Endodermal cell (in vitro differentiated cells): ENCODE results near the gene GNAL. TPM values are rescaled to one million over a fixed set of nuclear protein-coding genes. Genes with fewer than 3 reads are reported as not detected.
"Not testable (repeated sequence)": the region's sequence is repeated elsewhere in the genome, so short reads cannot be mapped to it uniquely, and the experiment has no call there.

ENCODE experiments used
- DNase-seq: peaks from one replicate; pipeline ENCODE4 v3.0.0-alpha.2; 2017
- H3K27ac ChIP-seq: 2 replicates; pipeline ENCODE4 v1.5.1; 2013; ENCODE audit warnings: mild to moderate bottlenecking, low read depth, low read length, moderate library complexity
- H3K27me3 ChIP-seq: 2 replicates; pipeline ENCODE4 v1.6.1; 2013; ENCODE audit warnings: mild to moderate bottlenecking, low read length, moderate library complexity; ENCODE audit not compliant: insufficient read depth, control insufficient read depth, poor library complexity, severe bottlenecking
- H3K36me3 ChIP-seq: 2 replicates; pipeline ENCODE4 v1.7.0; 2013; ENCODE audit warnings: mild to moderate bottlenecking, low read length, moderate library complexity; ENCODE audit not compliant: control insufficient read depth, insufficient read depth
- H3K4me1 ChIP-seq: one replicate; pipeline ENCODE4 v1.7.0; 2013; ENCODE audit warnings: low read length; ENCODE audit not compliant: control insufficient read depth, insufficient read depth
- H3K4me3 ChIP-seq: 2 replicates; pipeline ENCODE4 v1.5.1; 2013; ENCODE audit warnings: mild to moderate bottlenecking, low read length, moderate library complexity
- H3K9ac ChIP-seq: 2 replicates; pipeline ENCODE4 v1.6.1; 2013; ENCODE audit warnings: mild to moderate bottlenecking, low read length, moderate library complexity; ENCODE audit not compliant: poor library complexity, severe bottlenecking; ENCODE audit errors: extremely low read depth
- H3K9me3 ChIP-seq: 2 replicates; pipeline ENCODE4 v1.6.1; 2013; ENCODE audit warnings: mild to moderate bottlenecking, low read length, moderate library complexity; ENCODE audit not compliant: control insufficient read depth
- H3K27ac Mint-ChIP-seq: 2 replicates; pipeline ENCODE4 v1.8.0; 2020; ENCODE audit warnings: mixed read lengths
- H3K27me3 Mint-ChIP-seq: 2 replicates; pipeline ENCODE4 v1.8.0; 2021; ENCODE audit warnings: mild to moderate bottlenecking, mixed read lengths; ENCODE audit not compliant: insufficient read depth
- H3K36me3 Mint-ChIP-seq: 2 replicates; pipeline ENCODE4 v1.8.0; 2020; ENCODE audit warnings: low read depth, mixed read lengths
- H3K4me1 Mint-ChIP-seq: 2 replicates; pipeline ENCODE4 v1.8.0; 2020; ENCODE audit warnings: mixed read lengths
- H3K4me3 Mint-ChIP-seq: 2 replicates; pipeline ENCODE4 v1.8.0; 2020; ENCODE audit warnings: mild to moderate bottlenecking, moderate library complexity, mixed read lengths
- H3K9me3 Mint-ChIP-seq: 2 replicates; pipeline ENCODE4 v1.8.0; 2020; ENCODE audit warnings: mild to moderate bottlenecking, mixed read lengths
- CTCF ChIP-seq: fragments of 200-600 bp; sonication (generic); conservative IDR thresholded peaks from 2 replicates; pipeline ENCODE4 v1.5.0; 2021; ENCODE audit warnings: antibody characterized with exemption, mild to moderate bottlenecking
- WGBS, 2 experiments: methylation state at CpG; one replicate each; pipeline versions ENCODE4 v1.1.5 to v1.1.7; 2013; ENCODE audit warnings: missing lambda C conversion rate in 2 of 2, mixed read lengths in 1 of 2; ENCODE audit not compliant: insufficient coverage in 1 of 2, insufficient read length in 1 of 2; 5-methylcytosine and 5-hydroxymethylcytosine counted together
- total RNA-seq, 2 donors: library from RNA; stranded (reverse); fragmentation: NEBNext Ultra II Directional in 1 of 2; extraction: Animal tissue kit (Norgen Biotek cat#: 25700) in 1 of 2; gene quantifications; 2 replicates in 1 of 2; 3 replicates in 1 of 2; pipeline ENCODE4 v1.2.1, GENCODE V29; 2021

Gene GNAL
- total RNA-seq, 2 donors from 2014 or later, result 37.9 to 58.2 TPM

GRCh38 chr18:11891737-11892136 is 202.7 kb downstream of the GNAL start:
- Histone ChIP-seq H3K36me3 (peaks cover 29% of the 10 kb centered on the region), H3K27me3 (no peaks in the 10 kb centered on the region), H3K9me3 (no peaks in the 10 kb centered on the region), H3K4me1 (peaks cover 10% of the 10 kb centered on the region), H3K9ac (no peak overlapping the region), H3K4me3 (no peak overlapping the region), H3K27ac (no peak overlapping the region)
- no peak for DNase-seq
- Mint-ChIP-seq H3K27ac (no peak overlapping the region), H3K36me3 (peaks cover 34% of the 10 kb centered on the region), H3K9me3 (no peaks in the 10 kb centered on the region), H3K27me3 (no peaks in the 10 kb centered on the region), H3K4me1 (peaks cover 10% of the 10 kb centered on the region), H3K4me3 (no peak overlapping the region)
- no peak for TF ChIP-seq CTCF
- WGBS, 2 experiments, result 91 to 96% methylated on average over 8 to 9 of the region's 9 CpGs

GRCh38 chr18:11892438-11892837 is 203.4 kb downstream of the GNAL start:
- H3K27ac ChIP-seq, H3K9me3 Mint-ChIP-seq, H3K9me3 ChIP-seq, H3K4me1 ChIP-seq, H3K27ac Mint-ChIP-seq, H3K4me3 ChIP-seq, H3K9ac ChIP-seq, DNase-seq, H3K27me3 Mint-ChIP-seq, H3K4me3 Mint-ChIP-seq, H3K4me1 Mint-ChIP-seq, H3K27me3 ChIP-seq: not testable (repeated sequence)
- WGBS, 2 experiments, result 81 to 98% methylated on average over 3 to 7 of the region's 7 CpGs
- H3K36me3 Mint-ChIP-seq, result peaks cover 34% of the 10 kb centered on the region
- H3K36me3 ChIP-seq, result peaks cover 25% of the 10 kb centered on the region

GRCh38 chr18:11897781-11898180 is 208.7 kb downstream of the GNAL start:
- WGBS, 2 experiments, result 80 to 100% methylated on average over 1 of the region's 1 CpG
- Mint-ChIP-seq H3K27ac (no peak overlapping the region), H3K4me1 (peaks cover 15% of the 10 kb centered on the region)

More at GRCh38 chr18:11897781-11898180, 208.7 kb downstream of the GNAL start:
- Histone ChIP-seq H3K4me1 (peaks cover 10% of the 10 kb centered on the region), H3K9me3 (no peaks in the 10 kb centered on the region), H3K27ac (no peak overlapping the region), H3K27me3 (no peaks in the 10 kb centered on the region), H3K36me3 (peaks cover 12% of the 10 kb centered on the region), H3K4me3 (no peak overlapping the region), H3K9ac (no peak overlapping the region)
- Mint-ChIP-seq H3K36me3 (peaks cover 24% of the 10 kb centered on the region), H3K9me3 (no peaks in the 10 kb centered on the region), H3K4me3 (no peak overlapping the region), H3K27me3 (no peaks in the 10 kb centered on the region)
- no peak for DNase-seq
- no peak for TF ChIP-seq CTCF
